GM12878 (cell line): ENCODE measurements around the gene TCERG1L. TPM values are rescaled to one million over a fixed set of nuclear protein-coding genes. Genes with fewer than 3 reads are reported as not detected.

Experiments used
- CBX3 ChIP-seq: fragments of 200-600 bp; sonication (generic); IDR thresholded peaks from 2 replicates; pipeline ENCODE4 v1.6.1; 2016; ENCODE audit warnings: low read depth, borderline replicate concordance
- HDGF ChIP-seq: fragments of 450-650 bp; IDR thresholded peaks from 2 replicates; pipeline ENCODE4 v1.6.1; 2016; ENCODE audit warnings: antibody characterized with exemption
- POLR2AphosphoS2 ChIP-seq: IDR thresholded peaks from 2 replicates; pipeline ENCODE4 v1.6.1; 2011; ENCODE audit warnings: low read depth, mild to moderate bottlenecking, low read length, improper control_type of control experiment, moderate library complexity
- RFX5 ChIP-seq: IDR thresholded peaks from 2 replicates; pipeline ENCODE4 v1.6.1; 2011; ENCODE audit warnings: low read depth, low read length, improper control_type of control experiment
- SKIL ChIP-seq: fragments of 450-650 bp; IDR thresholded peaks from 2 replicates; pipeline ENCODE4 v1.6.1; 2017; ENCODE audit warnings: mild to moderate bottlenecking, low read depth, inconsistent platforms; ENCODE audit not compliant: poor library complexity, severe bottlenecking
- SREBF1 ChIP-seq: IDR thresholded peaks from 2 replicates; pipeline ENCODE4 v1.6.1; 2012; ENCODE audit warnings: mild to moderate bottlenecking, low read length
- SRF ChIP-seq, 2 experiments: IDR thresholded peaks; 2 replicates each; pipeline ENCODE4 v1.6.1; 2011; ENCODE audit warnings: low read depth in 2 of 2, low read length in 2 of 2, mild to moderate bottlenecking in 1 of 2, moderate library complexity in 1 of 2
- USF2 ChIP-seq: IDR thresholded peaks from 2 replicates; pipeline ENCODE4 v1.6.1; 2011; ENCODE audit warnings: low read depth, low read length, improper control_type of control experiment, borderline replicate concordance
- ZNF592 ChIP-seq: fragments of 450-650 bp; IDR thresholded peaks from 2 replicates; pipeline ENCODE4 v1.6.1; 2017; ENCODE audit warnings: mild to moderate bottlenecking, moderate library complexity
- ZNF687 ChIP-seq: fragments of 450-650 bp; IDR thresholded peaks from 2 replicates; pipeline ENCODE4 v1.6.1; 2017; ENCODE audit warnings: mild to moderate bottlenecking, moderate library complexity
- polyA plus RNA-seq, 11 experiments: library from polyadenylated mRNA; depleted of rRNA in 4 of 11; unstranded in 6 of 11; stranded (reverse) in 5 of 11; fragments of >200 nt; fragmentation: Nextera tagmentation in 4 of 11; fragmentation: Illumina TruSeq in 1 of 11; extraction: Ambion mirVana in 4 of 11; extraction: Trizol in 1 of 11; gene quantifications; 1 replicate in 1 of 11; 2 replicates in 10 of 11; pipeline versions ENCODE4 v1.2.1 to v1.2.3, GENCODE V29; 2011 to 2016; ENCODE audit warnings: inconsistent platforms in 2 of 11, missing spikeins in 2 of 11, low read depth in 1 of 11
- total RNA-seq, 4 experiments: library from RNA; depleted of rRNA in 3 of 4; stranded (reverse); fragments of >200 nt in 3 of 4; fragmentation: Illumina TruSeq in 1 of 4; extraction: Trizol in 1 of 4; gene quantifications; 2 replicates each; pipeline versions ENCODE4 v1.2.1 to v1.2.3, GENCODE V29; 2013 to 2021

The TCERG1L gene
- total and polyA plus RNA-seq, 10 of the 15 experiments (the other 5 are each of a cell fraction or from before 2014, with no cell fraction given): not detected

- TF ChIP-seq ZNF592 (no peak), SKIL (no peak), CBX3 (no peak), HDGF (no peak), SREBF1 (no peak), ZNF687 (no peak), SRF (IDR thresholded peaks at IDR 0.05; ENCODE audit: low read depth in 2 of 2, low read length in 2 of 2) (no peak), USF2 (no peak), RFX5 (no peak), POLR2AphosphoS2 (no peak)
These were observed 223.9 kb downstream of the TCERG1L start (continued) for GRCh38 chr10:131087464-131088215.
